Memory B cell (primary cell): ENCODE results near the gene CENPH.
A peak's percentile ranks its signal among the peaks of the same experiment; 100 is the strongest.
"Not testable (repeated sequence)": the region's sequence is repeated elsewhere in the genome, so short reads cannot be mapped to it uniquely, and the experiment has no call there.

Experiments
- ATAC-seq: fragments of 150-1000 bp; cut with Tn5 transposase; 2 replicates; pipeline ENCODE4 v1.10.0; 2021; ENCODE audit warnings: low read depth, mild to moderate bottlenecking, moderate library complexity
- DNase-seq, 2 donors: peaks; one replicate each; pipeline ENCODE4 v3.0.0; 2022; ENCODE audit warnings: low spot score in 2 of 2
- H3K27ac Mint-ChIP-seq: one replicate; pipeline ENCODE4 v1.8.0; 2022; ENCODE audit warnings: mild to moderate bottlenecking, moderate library complexity, mixed read lengths
- H3K27me3 Mint-ChIP-seq: one replicate; pipeline ENCODE4 v1.8.0; 2022; ENCODE audit warnings: mixed read lengths
- H3K36me3 Mint-ChIP-seq: one replicate; pipeline ENCODE4 v1.8.0; 2022; ENCODE audit warnings: mild to moderate bottlenecking, mixed read lengths
- H3K4me1 Mint-ChIP-seq: one replicate; pipeline ENCODE4 v1.8.0; 2022; ENCODE audit warnings: mixed read lengths
- H3K4me3 Mint-ChIP-seq: one replicate; pipeline ENCODE4 v1.8.0; 2022; ENCODE audit warnings: mild to moderate bottlenecking, moderate library complexity, mixed read lengths
- H3K9me3 Mint-ChIP-seq: one replicate; pipeline ENCODE4 v1.8.0; 2022; ENCODE audit warnings: mixed read lengths

CENPH gene

DNA sequence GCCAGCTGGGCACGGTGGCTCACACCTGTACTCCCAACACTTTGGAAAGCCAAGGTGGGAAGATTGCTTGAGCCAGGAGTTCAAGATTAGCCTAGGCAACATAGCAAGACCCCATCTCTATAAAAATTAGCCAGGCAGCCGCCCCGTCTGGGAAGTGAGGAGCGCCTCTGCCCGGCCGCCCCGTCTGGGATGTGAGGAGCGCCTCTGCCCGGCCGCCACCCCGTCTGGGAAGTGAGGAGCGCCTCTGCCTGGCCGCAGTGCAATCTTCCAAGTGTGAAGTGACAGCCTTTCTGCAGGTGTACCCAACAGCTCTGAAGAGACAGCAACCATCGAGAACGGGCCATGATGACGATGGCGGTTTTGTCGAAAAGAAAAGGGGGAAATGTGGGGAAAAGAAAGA, 31.0 kb downstream of the CENPH start:
- not testable (repeated sequence) for H3K4me3 Mint-ChIP-seq, ATAC-seq, H3K27ac Mint-ChIP-seq, H3K27me3 Mint-ChIP-seq, H3K36me3 Mint-ChIP-seq, H3K9me3 Mint-ChIP-seq
- peak in 1 of 2 donors; percentile 1 for DNase-seq
- peaks cover 13% of the 10 kb centered on the region for H3K4me1 Mint-ChIP-seq

GRCh38 chr5:69220833-69221232, 31.4 kb downstream of the CENPH start:
- not testable (repeated sequence) for H3K36me3 Mint-ChIP-seq, H3K27me3 Mint-ChIP-seq, H3K9me3 Mint-ChIP-seq, DNase-seq, ATAC-seq, H3K27ac Mint-ChIP-seq, H3K4me3 Mint-ChIP-seq
- H3K4me1 Mint-ChIP-seq: peaks cover 13% of the 10 kb centered on the region

GRCh38 chr5:69224520-69224919, 35.1 kb downstream of the CENPH start:
- H3K27me3 Mint-ChIP-seq: no peaks in the 10 kb centered on the region
- DNase-seq (no peak), ATAC-seq (no peak)
- H3K4me1 Mint-ChIP-seq: peaks cover 3% of the 10 kb centered on the region
- no peak overlapping the region for H3K27ac Mint-ChIP-seq
- no peak overlapping the region for H3K4me3 Mint-ChIP-seq
- peaks cover 2% of the 10 kb centered on the region for H3K9me3 Mint-ChIP-seq
- peaks cover 9% of the 10 kb centered on the region for H3K36me3 Mint-ChIP-seq

- DNase-seq (no peak), ATAC-seq (no peak)
- Mint-ChIP-seq H3K36me3 (peaks cover 10% of the 10 kb centered on the region), H3K4me3 (no peak overlapping the region), H3K4me1 (peaks cover 3% of the 10 kb centered on the region), H3K27me3 (no peaks in the 10 kb centered on the region), H3K27ac (no peak overlapping the region), H3K9me3 (no peaks in the 10 kb centered on the region)
Measured at GRCh38 chr5:69225860-69226259, 36.5 kb downstream of the CENPH start.

- Mint-ChIP-seq H3K36me3 (peaks cover 8% of the 10 kb centered on the region), H3K4me1 (peaks cover 5% of the 10 kb centered on the region), H3K9me3 (no peaks in the 10 kb centered on the region), H3K4me3 (no peak overlapping the region), H3K27ac (no peak overlapping the region), H3K27me3 (no peaks in the 10 kb centered on the region)
- ATAC-seq (no peak), DNase-seq (no peak)
Measured at GRCh38 chr5:69230181-69230580, 40.8 kb downstream of the CENPH start.

GRCh38 chr5:69231281-69231680, 41.9 kb downstream of the CENPH start:
- no peaks in the 10 kb centered on the region for H3K9me3 Mint-ChIP-seq
- H3K27me3 Mint-ChIP-seq: no peaks in the 10 kb centered on the region
- no peak overlapping the region for H3K4me3 Mint-ChIP-seq
- no peak for ATAC-seq
- peaks cover 8% of the 10 kb centered on the region for H3K4me1 Mint-ChIP-seq
- no peak overlapping the region for H3K27ac Mint-ChIP-seq
- peaks cover 8% of the 10 kb centered on the region for H3K36me3 Mint-ChIP-seq
- DNase-seq: no peak

DNA sequence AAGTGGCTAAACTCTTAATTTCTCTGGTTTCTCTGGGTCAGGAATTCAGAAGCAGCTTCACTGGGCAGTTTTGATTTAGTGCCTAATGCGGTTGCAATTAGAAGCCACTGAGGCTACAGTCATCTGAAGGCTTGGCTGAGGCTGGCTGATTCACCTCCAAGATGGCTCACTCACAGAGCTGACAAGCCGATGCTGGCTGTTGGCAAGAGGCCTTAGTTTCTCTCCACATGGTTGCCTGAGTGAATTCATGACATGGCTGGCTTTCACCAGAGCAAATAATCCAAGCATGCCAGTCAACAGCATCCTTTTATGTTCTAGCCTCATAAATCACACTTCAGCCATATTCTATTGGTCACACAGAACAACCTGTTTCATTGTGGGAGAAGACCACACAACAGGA, 42.5 kb downstream of the CENPH start:
- ATAC-seq: no peak
- Mint-ChIP-seq H3K36me3 (peaks cover 8% of the 10 kb centered on the region), H3K27ac (no peak overlapping the region), H3K27me3 (no peaks in the 10 kb centered on the region), H3K4me1 (peaks cover 11% of the 10 kb centered on the region), H3K9me3 (no peaks in the 10 kb centered on the region), H3K4me3 (no peak overlapping the region)
- DNase-seq: no peak

DNA sequence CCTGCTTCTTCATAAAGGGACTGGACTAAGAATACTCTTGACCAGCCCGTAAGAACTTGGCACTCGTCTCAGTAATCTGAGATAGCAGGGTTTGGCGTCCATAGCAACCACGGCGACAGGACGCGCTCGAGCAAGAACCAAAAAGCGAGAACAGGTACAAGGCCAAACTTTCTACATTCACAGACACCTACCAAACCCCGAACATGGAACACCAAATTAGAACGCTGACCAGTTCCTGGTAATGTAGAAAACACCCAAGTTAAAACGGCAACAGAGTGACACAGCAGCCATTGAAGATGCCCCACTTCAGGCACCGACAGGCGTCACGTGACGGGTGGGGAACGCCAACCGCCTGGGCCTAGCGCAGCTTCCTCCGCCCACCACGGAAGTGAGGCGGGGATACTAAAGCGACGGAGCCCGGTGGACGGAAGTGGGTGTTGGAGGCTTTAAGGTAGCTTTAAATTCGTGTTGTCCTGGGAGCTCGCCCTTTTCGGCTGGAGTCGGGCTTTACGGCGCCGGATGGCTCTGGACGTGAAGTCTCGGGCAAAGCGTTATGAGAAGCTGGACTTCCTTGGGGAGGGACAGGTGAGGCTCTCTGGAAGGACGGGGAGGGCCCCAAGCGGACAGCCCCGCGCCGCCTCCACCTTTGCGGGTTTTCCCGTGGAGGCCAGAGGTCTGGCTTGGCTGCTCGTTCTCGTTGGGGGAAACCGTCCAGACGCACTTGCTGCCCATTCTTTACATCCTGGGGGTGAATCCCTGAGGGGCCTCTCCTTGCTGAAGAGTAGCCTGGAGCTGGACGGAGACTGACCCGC, 45.3 kb downstream of the CENPH start, which contains the start of gene CDK7:
Gene CDK7 (plus strand): TSS at position 430 of the 812 bp plus-strand sequence. CDS start 90 bp downstream, at position 520.
- Mint-ChIP-seq H3K36me3 (peaks cover 10% of the 10 kb centered on the region), H3K4me1 (peaks cover 28% of the 10 kb centered on the region), H3K27me3 (no peaks in the 10 kb centered on the region), H3K4me3 (peak within 1 kb of the TSS; percentile 98), H3K27ac (peak within 1 kb of the TSS; percentile 95), H3K9me3 (no peaks in the 10 kb centered on the region)
- ATAC-seq (peak; percentile 99), DNase-seq (peak; percentile 81 to 83)

DNA sequence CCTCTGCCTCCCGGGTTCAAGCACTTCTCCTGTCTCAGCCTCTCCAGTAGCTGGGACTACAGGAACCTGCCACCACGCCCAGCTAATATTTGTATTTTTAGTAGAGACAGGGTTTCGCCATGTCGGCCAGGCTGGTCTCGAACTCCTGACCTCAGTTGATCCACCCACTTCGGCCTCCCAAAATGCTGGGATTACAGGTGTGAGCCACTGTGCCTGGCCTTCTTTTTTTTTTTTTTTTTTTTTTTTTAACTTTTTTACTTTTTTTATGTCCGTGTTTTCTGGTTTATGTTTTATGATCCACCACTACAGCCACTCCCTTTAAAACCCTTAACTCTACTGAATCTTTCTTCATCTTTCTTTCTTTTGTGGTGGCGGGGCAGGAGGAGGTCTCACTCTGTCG, 47.4 kb downstream of the CENPH start:
- Mint-ChIP-seq H3K36me3 (peaks cover 17% of the 10 kb centered on the region), H3K4me1 (peaks cover 32% of the 10 kb centered on the region), H3K4me3 (peak overlapping the region; percentile 43), H3K27ac (peak overlapping the region; percentile 33)
- H3K9me3 Mint-ChIP-seq, H3K27me3 Mint-ChIP-seq, DNase-seq, ATAC-seq: not testable (repeated sequence)

- peaks cover 39% of the 10 kb centered on the region for H3K4me1 Mint-ChIP-seq
- peaks cover 1% of the 10 kb centered on the region for H3K9me3 Mint-ChIP-seq
- H3K36me3 Mint-ChIP-seq: peaks cover 22% of the 10 kb centered on the region
- peak overlapping the region; percentile 33 for H3K27ac Mint-ChIP-seq
- H3K27me3 Mint-ChIP-seq: no peaks in the 10 kb centered on the region
- DNase-seq (no peak), ATAC-seq (no peak)
- no peak overlapping the region for H3K4me3 Mint-ChIP-seq
Measured at GRCh38 chr5:69237877-69238276, 48.5 kb downstream of the CENPH start.

DNA sequence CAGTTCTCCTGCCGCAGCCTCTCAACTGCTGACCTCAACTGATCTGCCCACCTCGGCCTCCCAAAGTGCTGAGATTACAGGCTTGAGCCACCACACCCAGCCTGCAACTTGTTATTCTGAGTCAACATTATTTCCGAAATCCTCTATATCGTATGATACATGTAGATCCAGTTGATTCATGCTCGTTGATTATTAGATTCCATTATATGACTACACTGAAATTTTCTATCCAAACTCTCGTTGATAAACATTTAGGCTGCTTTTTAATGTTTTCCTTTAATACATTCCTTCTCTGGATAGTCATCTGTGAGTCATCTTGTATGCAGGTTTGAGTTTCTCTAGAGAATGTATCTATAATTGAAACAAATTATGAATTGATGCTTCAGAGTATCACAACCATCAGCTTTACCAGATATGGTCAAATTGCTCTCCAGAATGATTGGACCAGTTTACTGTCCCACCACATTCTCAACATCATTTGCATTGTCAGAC, 49.4 kb downstream of the CENPH start:
- Mint-ChIP-seq H3K27me3 (no peaks in the 10 kb centered on the region), H3K9me3 (peaks cover 1% of the 10 kb centered on the region), H3K36me3 (peaks cover 22% of the 10 kb centered on the region), H3K4me3 (no peak overlapping the region), H3K27ac (peak overlapping the region; percentile 38), H3K4me1 (peaks cover 41% of the 10 kb centered on the region)
- no peak for ATAC-seq
- DNase-seq: no peak

DNA sequence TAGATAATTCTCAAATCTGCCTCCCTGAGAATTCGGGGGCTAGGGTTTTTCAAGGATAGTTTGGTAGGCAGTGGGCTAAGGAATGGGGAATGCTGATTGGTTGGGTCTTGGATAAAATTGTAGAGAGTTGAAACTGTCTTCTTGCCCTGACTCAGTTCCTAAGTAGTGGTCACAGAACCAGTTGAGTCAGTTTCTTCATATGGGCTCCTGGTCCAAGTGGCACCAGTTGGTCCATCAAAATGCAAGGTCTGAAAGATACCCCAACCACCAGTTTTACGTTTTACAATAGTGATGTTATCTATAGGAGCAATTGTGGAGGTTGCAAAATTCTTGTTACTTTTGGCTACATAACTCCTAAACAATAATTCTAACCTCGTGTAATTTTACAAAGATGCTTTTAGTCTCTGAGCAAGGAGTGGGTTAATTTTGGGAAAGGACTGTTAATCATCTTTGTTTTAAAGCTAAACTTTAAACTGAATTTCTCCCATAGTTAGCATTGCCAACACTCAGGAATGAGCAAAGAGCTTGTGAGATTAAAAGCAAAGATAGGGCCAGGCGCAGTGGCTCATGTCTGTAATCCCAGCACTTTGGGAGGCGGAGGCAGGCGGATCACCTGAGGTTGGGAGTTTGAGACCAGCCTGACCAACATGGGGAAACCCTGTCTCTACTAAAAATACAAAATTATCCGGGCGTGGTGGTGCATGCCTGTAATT, 53.0 kb downstream of the CENPH start:
- Mint-ChIP-seq H3K4me1 (peaks cover 37% of the 10 kb centered on the region), H3K27me3 (no peaks in the 10 kb centered on the region), H3K9me3 (peaks cover 1% of the 10 kb centered on the region), H3K27ac (no peak overlapping the region), H3K36me3 (peaks cover 35% of the 10 kb centered on the region), H3K4me3 (no peak overlapping the region)
- ATAC-seq (no peak), DNase-seq (no peak)

DNA sequence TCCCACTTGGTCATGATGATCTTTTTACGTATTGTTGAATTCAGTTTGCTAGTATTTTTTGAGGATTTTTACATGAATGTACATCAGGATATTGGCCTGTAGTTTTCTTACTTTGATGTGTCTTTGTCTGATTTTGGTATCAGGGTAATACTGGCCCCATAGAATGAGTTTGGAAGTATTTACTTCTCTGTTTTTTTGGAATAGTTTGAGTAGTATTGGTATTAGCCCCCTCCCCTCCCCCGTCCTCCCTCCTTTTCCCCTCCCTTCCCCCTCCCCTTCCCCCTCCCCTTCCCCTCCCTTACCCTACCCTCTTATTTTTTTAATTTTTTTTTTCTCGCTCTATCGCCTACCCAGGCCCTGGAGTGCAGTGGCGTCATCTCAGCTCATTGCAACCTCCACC, 55.6 kb downstream of the CENPH start:
- no peaks in the 10 kb centered on the region for H3K27me3 Mint-ChIP-seq
- ATAC-seq (no peak), DNase-seq (no peak)
- H3K36me3 Mint-ChIP-seq: peaks cover 38% of the 10 kb centered on the region
- H3K4me1 Mint-ChIP-seq: peaks cover 30% of the 10 kb centered on the region
- peaks cover 1% of the 10 kb centered on the region for H3K9me3 Mint-ChIP-seq
- no peak overlapping the region for H3K27ac Mint-ChIP-seq
- no peak overlapping the region for H3K4me3 Mint-ChIP-seq

DNA sequence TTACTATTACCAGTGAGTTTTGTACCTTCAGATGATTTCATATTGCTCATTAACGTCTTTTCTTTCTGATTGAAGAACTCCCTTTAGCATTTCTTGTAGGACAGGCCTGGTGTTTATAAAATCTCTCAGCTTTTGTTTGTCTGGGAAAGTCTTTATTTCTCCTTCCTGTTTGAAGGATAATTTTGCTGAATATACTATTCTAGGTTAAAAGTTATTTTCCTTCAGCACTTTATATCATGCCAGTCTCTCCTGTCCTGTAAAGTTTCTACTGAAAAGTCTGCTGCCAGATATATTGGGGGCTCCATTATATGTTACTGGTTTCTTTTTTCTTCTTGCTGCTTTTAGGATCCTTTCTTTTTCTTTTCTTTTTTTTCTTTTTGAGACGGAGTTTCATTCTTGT, 58.6 kb downstream of the CENPH start:
- H3K9me3 Mint-ChIP-seq: no peaks in the 10 kb centered on the region
- peaks cover 19% of the 10 kb centered on the region for H3K4me1 Mint-ChIP-seq
- ATAC-seq (no peak), DNase-seq (no peak)
- H3K4me3 Mint-ChIP-seq: no peak overlapping the region
- no peak overlapping the region for H3K27ac Mint-ChIP-seq
- H3K36me3 Mint-ChIP-seq: peaks cover 30% of the 10 kb centered on the region
- H3K27me3 Mint-ChIP-seq: no peaks in the 10 kb centered on the region
